ENCODE results near the gene LARP1. TPM values are rescaled to one million over a fixed set of nuclear protein-coding genes. Genes with fewer than 3 reads are reported as not detected.

LARP1 gene
- total and polyA plus RNA-seq, 9 of the 15 experiments (the other 6 are each of a cell fraction or from before 2014, with no cell fraction given) = 22.6 to 300 (median 92.0) TPM

DNA sequence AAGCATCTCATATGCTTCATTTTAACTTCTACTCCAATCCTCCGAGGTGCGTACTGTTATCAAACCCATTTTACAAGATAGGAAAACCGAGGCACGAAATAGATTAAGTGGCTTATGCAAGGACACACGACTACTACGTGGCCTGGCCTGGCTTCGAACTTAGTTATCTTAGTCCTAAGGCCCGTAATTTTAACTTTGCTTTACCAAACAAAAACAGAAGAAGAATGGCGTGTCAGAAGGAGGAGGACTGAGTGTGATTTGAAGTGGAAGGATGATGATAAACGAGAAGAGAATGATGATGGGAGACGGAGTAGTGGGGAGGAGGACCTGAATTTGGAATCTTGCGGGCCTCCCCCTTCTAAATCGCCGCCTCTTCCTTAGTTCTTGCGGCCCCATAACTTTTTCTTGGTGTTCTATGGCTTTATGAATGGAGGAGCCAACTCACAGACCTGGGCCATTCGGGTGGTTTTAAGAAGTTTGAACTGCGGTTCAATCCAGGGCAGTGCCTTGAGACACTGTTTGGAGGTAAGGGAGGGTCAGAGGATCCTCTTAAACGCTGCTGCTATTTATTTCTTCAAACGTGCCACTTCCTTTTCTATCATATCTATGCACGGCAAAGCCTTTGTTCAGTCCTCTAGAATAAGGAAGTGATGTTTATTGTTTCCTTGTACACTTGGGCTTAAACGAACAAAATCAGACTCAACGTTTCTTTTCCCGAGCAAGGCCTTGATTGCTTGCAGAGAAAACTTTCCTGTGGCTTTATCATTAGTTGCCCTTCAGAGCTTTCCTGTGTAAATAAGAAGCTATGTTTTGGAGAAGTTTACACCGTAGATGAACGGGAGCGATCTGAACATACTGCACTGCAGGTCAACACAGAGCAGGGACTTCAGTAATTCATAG lies 104.0 kb downstream of the LARP1 start (continued):
- TF ChIP-seq NFATC3 (IDR thresholded peaks at IDR 0.05) (no peak), FIP1L1 (IDR thresholded peaks at IDR 0.05; ENCODE audit: low read depth, low read length, poor library complexity, severe bottlenecking) (no peak), ZNF146 (CRISPR knock-in tag; IDR thresholded peaks at IDR 0.05; ENCODE audit: unreplicated experiment) (no peak)

DNA sequence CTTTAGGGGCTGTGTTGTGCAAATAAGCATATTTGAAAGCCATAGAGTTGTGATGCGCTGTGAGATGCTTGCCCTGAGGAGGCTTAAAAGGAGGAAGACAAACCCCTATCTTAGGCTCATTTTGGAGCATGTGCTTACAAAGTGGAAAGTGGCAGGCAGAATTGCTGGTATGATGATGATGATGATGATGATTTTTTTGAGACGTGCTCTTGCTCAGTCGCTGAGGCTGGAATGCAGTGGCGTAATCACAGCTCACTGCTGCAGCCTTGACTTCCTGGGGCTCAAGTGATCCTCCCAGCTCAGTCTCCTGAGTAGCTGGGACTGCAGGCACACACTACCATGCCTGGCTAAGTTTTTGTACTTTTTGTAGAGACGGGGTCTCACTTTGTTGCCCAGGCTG lies 104.9 kb downstream of the LARP1 start:
- WGBS (ENCODE audit: insufficient coverage, low coverage, missing lambda C conversion rate) = 27% methylated on average over 5 of the region's 5 CpGs

More for the DNA sequence above, 104.9 kb downstream of the LARP1 start:
- peaks cover 17 to 31% of the 10 kb centered on the region in 2 experiments; a peak in 4 of 5 replicates for H3K4me1 ChIP-seq (replicated peaks in 1 of 2; ENCODE audit: control insufficient read depth in 2 of 2, insufficient read depth in 2 of 2, low read length in 2 of 2)
- no peaks in the 10 kb centered on the region for H3K27me3 ChIP-seq (ENCODE audit: control insufficient read depth in 2 of 2, insufficient read depth in 2 of 2, low read length in 2 of 2)
- H3K9me3 ChIP-seq (replicated peaks; ENCODE audit: control insufficient read depth, insufficient read depth, low read depth, low read length) = no peaks in the 10 kb centered on the region
- peaks cover 65% of the 10 kb centered on the region for H3K79me2 ChIP-seq (ENCODE audit: control insufficient read depth, insufficient read depth, low read length)
- POLR2A ChIA-PET = interaction anchor here (0.7 to 1.8 kb wide), 4 partner anchors 8 to 206 kb away, joined by 3 to 11 read pairs (median 4); no protein-coding TSS in a partner anchor
- intact Hi-C loops (cut with micrococcal nuclease) = no loop called here
- DNase-seq (ENCODE audit: extremely low read depth in 1 of 4, low spot score in 3 of 4) (peak in 1 of 4 experiments; percentile 41), FAIRE-seq (peak; percentile 40), ATAC-seq (no peak)
- H2AFZ ChIP-seq (ENCODE audit: low read depth, low read length) = no peak overlapping the region
- in situ Hi-C loops (cut with MboI) = no loop called here
- H3K36me3 ChIP-seq (ENCODE audit: control insufficient read depth, insufficient read depth, low read length) = peaks cover 31% of the 10 kb centered on the region
- H3K4me3 ChIP-seq = peak overlapping the region; percentile 88
- no peaks in the 10 kb centered on the region for H3K9me1 ChIP-seq (ENCODE audit: control insufficient read depth, insufficient read depth, low read length)
- peak overlapping the region; percentile 45 to 87; a peak in 3 of 4 replicates for H3K9ac ChIP-seq (ENCODE audit: insufficient read depth in 1 of 2, low read depth in 2 of 2, low read length in 2 of 2)
- TF ChIP-seq NFE2L1 (tag; IDR thresholded peaks at IDR 0.05; ENCODE audit: borderline replicate concordance, low read depth) (no peak), NONO (IDR thresholded peaks at IDR 0.05; ENCODE audit: low read depth in 2 of 2, low read length in 1 of 2) (no peak), TEAD1 (CRISPR knock-in tag; IDR thresholded peaks at IDR 0.05) (peak in 1 of 2 experiments; percentile 52; a peak in 1 of 4 replicates), CEBPB (tag; IDR thresholded peaks at IDR 0.05) (peak; percentile 72), MYC (IDR thresholded peaks at IDR 0.05; ENCODE audit: low read depth, low read length) (0 out of 2 replicates have a peak, but pooled peaks have one; percentile 16), MYC (CRISPR knock-in tag; IDR thresholded peaks at IDR 0.05; ENCODE audit: borderline replicate concordance, low read depth) (no peak)
- no peaks in the 10 kb centered on the region; the same call in 1 of the 2 replicates for H4K20me1 ChIP-seq (replicated peaks; ENCODE audit: control insufficient read depth, insufficient read depth, low read length)
- no TSS peak for BruUV-seq (replicated peaks)
- CTCF ChIA-PET (ENCODE audit: low intra/inter-chr PET ratio) = no interaction called here
- H3K27ac ChIP-seq (ENCODE audit: extremely low read depth, low read depth, low read length) = peak overlapping the region; percentile 95; the same call in 2 of the 3 replicates
- H3K4me2 ChIP-seq (ENCODE audit: insufficient read depth, low read length) = peak overlapping the region; percentile 96
